Dedifferentiated amniotic fluid mesenchymal stem cell (primary cell): ENCODE results near the gene PSMB4.
A peak's percentile ranks its signal among the peaks of the same experiment; 100 is the strongest.
"Not testable (repeated sequence)": the region's sequence is repeated elsewhere in the genome, so short reads cannot be mapped to it uniquely, and the experiment has no call there.

Experiments
- DNase-seq: peaks from one replicate; pipeline ENCODE4 v3.0.0-alpha.2; 2016; ENCODE audit errors: extremely low spot score

Gene PSMB4

GRCh38 chr1:151437396-151437795 is 38.0 kb downstream of the PSMB4 start:
- DNase-seq, result not testable (repeated sequence)

DNA sequence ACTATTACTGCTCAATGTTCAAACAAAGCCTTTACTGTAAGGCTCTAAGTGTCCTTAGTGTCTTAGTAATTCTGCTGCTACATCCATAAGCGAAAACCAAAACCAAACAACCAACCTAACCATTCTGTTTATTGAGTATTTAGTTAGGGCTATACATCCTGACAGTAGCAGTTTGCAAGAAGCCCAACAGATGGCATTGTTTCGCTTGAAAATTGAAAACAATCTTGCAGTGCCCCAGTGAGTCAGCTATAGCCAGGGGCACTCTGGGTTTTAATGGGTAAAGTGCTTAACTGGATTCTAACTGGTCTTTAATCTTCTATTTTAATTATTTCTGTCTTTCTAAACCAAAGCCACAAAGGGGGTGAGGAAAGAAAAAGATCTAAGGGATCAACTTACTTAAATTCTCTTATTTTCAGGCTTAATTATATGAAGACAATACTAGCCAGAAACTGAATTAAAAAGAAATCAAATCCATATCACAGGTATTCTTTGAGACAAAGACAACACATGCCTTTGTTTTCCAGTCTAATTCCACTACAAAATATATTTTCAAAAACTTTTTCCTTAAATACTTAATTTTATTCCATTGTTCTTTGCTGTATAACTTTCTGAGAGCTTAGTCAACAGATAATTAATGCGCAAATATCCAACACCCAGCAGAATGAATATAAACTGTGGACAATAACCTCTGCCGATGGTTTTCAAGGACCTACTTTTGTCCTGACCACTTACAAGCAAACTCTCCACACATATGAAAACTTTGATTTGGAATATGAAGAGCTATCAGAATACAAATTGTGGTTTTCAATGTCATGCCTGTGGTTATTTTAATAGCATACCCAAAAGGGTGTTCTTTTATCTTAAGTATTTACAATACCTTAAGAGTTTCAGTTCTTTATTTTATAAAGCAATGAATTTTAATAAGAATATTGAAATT is 44.7 kb downstream of the PSMB4 start:
- peak; percentile 88 for DNase-seq

GRCh38 chr1:151444783-151445177 is 45.4 kb downstream of the PSMB4 start:
- DNase-seq, result no peak

DNA sequence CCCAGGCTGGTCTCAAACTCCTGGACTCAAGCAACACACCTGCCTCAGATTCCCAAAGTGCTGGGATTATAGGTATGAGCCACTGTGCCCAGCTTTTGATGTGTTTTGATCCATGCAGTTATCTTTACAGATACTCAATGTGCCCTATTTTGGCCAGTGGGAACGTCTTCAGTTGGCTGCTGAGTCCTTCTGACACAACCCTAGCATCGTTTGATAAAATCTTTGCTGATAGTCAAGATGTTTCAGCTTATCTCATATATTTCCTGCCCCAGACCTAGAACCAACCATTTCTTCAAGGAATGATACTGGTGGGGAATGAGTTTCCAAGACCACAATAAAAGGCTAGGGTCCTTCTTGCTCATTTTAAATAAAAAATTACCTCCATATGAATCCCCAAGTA is 48.3 kb downstream of the PSMB4 start:
- no peak for DNase-seq
